GM21737 (cell line): Measurements from ENCODE around the gene SLC4A9.

ENCODE experiments used
- ATAC-seq: cut with Tn5 transposase; IDR thresholded peaks from one replicate; pipeline ENCODE4 v1.9.1; 2021; ENCODE audit warnings: mild to moderate bottlenecking, moderate library complexity; ENCODE audit not compliant: unreplicated experiment

Gene SLC4A9

GRCh38 chr5:140360681-140361479, 886 bp downstream of the SLC4A9 start:
- ATAC-seq: no peak

GRCh38 chr5:140361901-140362300, 1.9 kb downstream of the SLC4A9 start:
- no peak for ATAC-seq

- no peak for ATAC-seq
Measured at GRCh38 chr5:140362311-140362710, 2.3 kb downstream of the SLC4A9 start.

- peak; percentile 79 for ATAC-seq
Measured at GRCh38 chr5:140362875-140363630, 3.1 kb downstream of the SLC4A9 start.

GRCh38 chr5:140363631-140364471, 3.9 kb downstream of the SLC4A9 start:
- ATAC-seq: no peak

- no peak for ATAC-seq
Measured at GRCh38 chr5:140364472-140364765, 4.4 kb downstream of the SLC4A9 start.

- ATAC-seq: no peak
Measured at GRCh38 chr5:140365282-140365681, 5.3 kb downstream of the SLC4A9 start.

GRCh38 chr5:140365941-140366340, 5.9 kb downstream of the SLC4A9 start:
- ATAC-seq: no peak

GRCh38 chr5:140366589-140367255, 6.7 kb downstream of the SLC4A9 start:
- no peak for ATAC-seq

- no peak for ATAC-seq
Measured at GRCh38 chr5:140367256-140368013, 7.4 kb downstream of the SLC4A9 start.

GRCh38 chr5:140371356-140372151, 11.6 kb downstream of the SLC4A9 start:
- ATAC-seq: no peak

- ATAC-seq: peak; percentile 81
Measured at GRCh38 chr5:140372971-140373487, 13.0 kb downstream of the SLC4A9 start.

GRCh38 chr5:140381351-140381750, 21.4 kb downstream of the SLC4A9 start:
- ATAC-seq: no peak

- ATAC-seq: no peak
Measured at GRCh38 chr5:140381972-140382371, 22.0 kb downstream of the SLC4A9 start.

- ATAC-seq: no peak
Measured at GRCh38 chr5:140382866-140383265, 22.9 kb downstream of the SLC4A9 start.

- no peak for ATAC-seq
Measured at GRCh38 chr5:140383300-140383699, 23.3 kb downstream of the SLC4A9 start.

GRCh38 chr5:140388052-140388451, 28.1 kb downstream of the SLC4A9 start:
- ATAC-seq: no peak

GRCh38 chr5:140391312-140391711, 31.3 kb downstream of the SLC4A9 start:
- ATAC-seq: no peak

GRCh38 chr5:140391732-140392131, 31.7 kb downstream of the SLC4A9 start:
- no peak for ATAC-seq
